ENCODE data around the gene MAML2. TPM values are rescaled to one million over a fixed set of nuclear protein-coding genes. Genes with fewer than 3 reads are reported as not detected.

Gene MAML2
- total and polyA plus RNA-seq, 9 of the 15 experiments (the other 6 are each of a cell fraction or from before 2014, with no cell fraction given): 0.79 to 6.8 (median 4.8) TPM

- 0 out of 2 replicates have a peak, but pooled peaks have one; percentile 1 for TF ChIP-seq MGA (IDR thresholded peaks at IDR 0.05)
- no peak for TF ChIP-seq THRAP3 (IDR thresholded peaks at IDR 0.05; ENCODE audit: borderline replicate concordance)
- TF ChIP-seq MTA1 (IDR thresholded peaks at IDR 0.05; ENCODE audit: borderline replicate concordance): no peak
- TF ChIP-seq ZNF592 (IDR thresholded peaks at IDR 0.05): 0 out of 2 replicates have a peak, but pooled peaks have one; percentile 17
- no peak for TF ChIP-seq PRDM10 (IDR thresholded peaks at IDR 0.05; ENCODE audit: partially characterized antibody)
- no peak for TF ChIP-seq PHB2 (IDR thresholded peaks at IDR 0.05; ENCODE audit: low read depth)
Measured at GRCh38 chr11:96338910-96339705, 3.9 kb downstream of the MAML2 start (continued).

Measured in K562 (cell line).